Keratinocyte (primary cell): ENCODE data around the gene STRIT1. TPM values are rescaled to one million over a fixed set of nuclear protein-coding genes. Genes with fewer than 3 reads are reported as not detected.

Experiments
- DNase-seq: peaks from one replicate; pipeline ENCODE4 v3.0.0-alpha.2; 2011; ENCODE audit warnings: low read depth, missing footprints, low spot score
- FAIRE-seq: peaks from 2 replicates; lab custom pipeline; 2011; peaks lifted over from hg19 to GRCh38; lab: Jason Lieb, UNC
- H2AFZ ChIP-seq: 2 replicates; pipeline ENCODE4 v1.6.0; 2012; ENCODE audit warnings: low read length, control low read depth, inconsistent platforms; ENCODE audit not compliant: control insufficient read depth
- H3K27ac ChIP-seq: 2 replicates; pipeline ENCODE4 v1.5.1; 2011; ENCODE audit warnings: low read length; ENCODE audit not compliant: control insufficient read depth, insufficient read depth
- H3K27me3 ChIP-seq: 3 replicates; pipeline ENCODE4 v1.6.0; 2011; ENCODE audit warnings: low read length; ENCODE audit not compliant: control insufficient read depth, insufficient read depth; ENCODE audit errors: extremely low read depth
- H3K36me3 ChIP-seq, 2 experiments: 2 replicates in 1 of 2; 3 replicates in 1 of 2; pipeline ENCODE4 v1.5.1; 2011; ENCODE audit warnings: low read length in 2 of 2, mild to moderate bottlenecking in 1 of 2; ENCODE audit not compliant: control insufficient read depth in 2 of 2, insufficient read depth in 2 of 2; ENCODE audit errors: extremely low read depth in 1 of 2
- H3K4me1 ChIP-seq: 3 replicates; pipeline ENCODE4 v1.5.1; 2011; ENCODE audit warnings: low read length; ENCODE audit not compliant: control insufficient read depth, insufficient read depth; ENCODE audit errors: extremely low read depth
- H3K4me2 ChIP-seq: 3 replicates; pipeline ENCODE4 v1.6.0; 2011; ENCODE audit warnings: low read depth, low read length; ENCODE audit not compliant: control insufficient read depth, insufficient read depth; ENCODE audit errors: extremely low read depth
- H3K4me3 ChIP-seq, 3 experiments: fragments of 200-600 bp in 1 of 3; sonication (generic) in 1 of 3; 2 replicates in 2 of 3; 3 replicates in 1 of 3; pipeline ENCODE4 v1.5.1; 2011 to 2016; ENCODE audit warnings: low read length in 3 of 3, mild to moderate bottlenecking in 3 of 3, control low read depth in 2 of 3, inconsistent platforms in 1 of 3, low read depth in 1 of 3, mixed read lengths in 1 of 3, mixed run types in 1 of 3, moderate library complexity in 1 of 3; ENCODE audit not compliant: control insufficient read depth in 2 of 3, insufficient read depth in 2 of 3; ENCODE audit errors: extremely low read depth in 1 of 3
- H3K79me2 ChIP-seq: 2 replicates; pipeline ENCODE4 v1.6.0; 2012; ENCODE audit warnings: low read length; ENCODE audit not compliant: control insufficient read depth, insufficient read depth
- H3K9ac ChIP-seq: 3 replicates; pipeline ENCODE4 v1.6.0; 2011; ENCODE audit warnings: low read length; ENCODE audit not compliant: control insufficient read depth, insufficient read depth; ENCODE audit errors: extremely low read depth
- H3K9me1 ChIP-seq: 3 replicates; pipeline ENCODE4 v1.6.0; 2011; ENCODE audit warnings: low read length; ENCODE audit not compliant: control insufficient read depth, insufficient read depth; ENCODE audit errors: extremely low read depth
- H3K9me3 ChIP-seq: 2 replicates; pipeline ENCODE4 v1.5.1; 2012; ENCODE audit warnings: low read depth, low read length; ENCODE audit not compliant: control insufficient read depth
- H4K20me1 ChIP-seq: 3 replicates; pipeline ENCODE4 v1.6.0; 2011; ENCODE audit warnings: low read length; ENCODE audit not compliant: control insufficient read depth, insufficient read depth; ENCODE audit errors: extremely low read depth
- EZH2 ChIP-seq: IDR thresholded peaks from one replicate; pipeline ENCODE4 v1.6.1; 2012; ENCODE audit warnings: inconsistent platforms, mild to moderate bottlenecking, low read length, moderate library complexity
- dilution Hi-C: fragments of 300-500 bp; cut with MboI; formaldehyde crosslinking; loops from one replicate; pipeline ENCODE4 v1.7.0; 2020; ENCODE audit warnings: low sequenced_read_pairs; ENCODE audit not compliant: extremely low pct_ligation_motif_present
- polyA plus RNA-seq, 5 experiments: library from polyadenylated mRNA; depleted of rRNA in 3 of 5; stranded (reverse) in 3 of 5; stranded (forward) in 1 of 5; unstranded in 1 of 5; fragments of >200 nt; gene quantifications; 1 replicate in 1 of 5; 2 replicates in 3 of 5; 3 replicates in 1 of 5; pipeline versions ENCODE4 v1.2.1 to v1.2.3, GENCODE V29; 2011 to 2012; ENCODE audit warnings: missing spikeins in 2 of 5, low read depth in 1 of 5, low replicate concordance in 1 of 5
- TF ChIP-seq, protein P1 (sequence below), 3 experiments: IDR thresholded peaks in 1 of 3; conservative IDR thresholded peaks in 1 of 3; optimal IDR thresholded peaks in 1 of 3; 2 replicates in 2 of 3; 3 replicates in 1 of 3; pipeline versions ENCODE3 to v1.5.1; 2011; ENCODE audit warnings: low read length in 3 of 3, mild to moderate bottlenecking in 3 of 3, moderate library complexity in 2 of 3, control low read depth in 1 of 3, inconsistent platforms in 1 of 3; ENCODE audit not compliant: insufficient read depth in 2 of 3; ENCODE audit errors: extremely low read depth in 1 of 3

Gene STRIT1
- polyA plus RNA-seq, 1 donor (not counting 4 experiments of a cell fraction or from before 2014, with no cell fraction given): not detected

DNA sequence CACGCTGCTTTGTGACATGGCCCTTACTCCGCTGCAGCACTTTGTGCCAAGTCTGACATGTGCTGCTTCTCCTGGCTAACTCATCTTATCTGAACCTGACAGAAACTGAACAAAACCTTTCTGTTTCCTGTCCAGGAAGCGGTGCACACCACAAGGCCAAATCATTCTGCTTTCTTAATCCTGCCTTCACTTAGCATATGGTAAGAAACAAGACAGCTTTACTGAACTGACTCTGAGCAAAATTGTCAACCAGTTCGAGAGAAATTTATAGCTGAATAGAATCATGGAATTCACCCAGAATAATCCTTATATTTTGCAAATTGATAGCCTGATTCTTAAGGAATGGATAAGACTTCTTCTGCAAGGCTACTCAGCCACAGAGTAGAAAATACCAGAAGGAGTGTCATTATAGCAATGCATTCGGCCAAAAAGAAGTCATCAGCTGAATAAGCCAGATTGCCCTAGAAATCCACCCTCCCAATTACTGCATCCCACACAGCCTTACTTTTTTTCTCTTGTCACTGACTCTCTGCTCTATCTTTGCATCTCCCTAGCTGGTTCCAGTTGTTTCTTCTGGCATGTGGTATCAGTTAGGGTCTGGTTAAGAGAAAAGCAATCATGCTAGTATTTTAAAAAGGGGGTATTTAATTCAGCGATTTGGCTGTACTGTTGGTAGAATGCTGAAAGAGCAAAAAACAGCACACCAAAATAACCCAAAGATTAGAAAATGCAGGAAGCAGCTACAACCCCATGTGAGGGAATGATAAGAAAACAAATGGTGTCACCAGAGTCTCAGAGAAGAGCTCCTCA, 41.6 kb upstream of the STRIT1 start:
- Histone ChIP-seq H3K9me3 (no peaks in the 10 kb centered on the region), H3K79me2 (no peaks in the 10 kb centered on the region), H3K27me3 (no peaks in the 10 kb centered on the region), H3K27ac (no peak overlapping the region), H3K4me3 (no peak overlapping the region), H3K4me1 (no peaks in the 10 kb centered on the region), H3K4me2 (no peak overlapping the region), H3K9me1 (no peaks in the 10 kb centered on the region), H4K20me1 (no peaks in the 10 kb centered on the region), H3K36me3 (no peaks in the 10 kb centered on the region), H3K9ac (no peak overlapping the region), H2AFZ (no peak overlapping the region)
- no peak for DNase-seq
- no peak for FAIRE-seq
- dilution Hi-C loops: loop anchor here (25.0 kb wide), 1 partner anchor 548 kb away; no protein-coding TSS in a partner anchor
- no peak for TF ChIP-seq EZH2
- TF ChIP-seq, protein P1, sequence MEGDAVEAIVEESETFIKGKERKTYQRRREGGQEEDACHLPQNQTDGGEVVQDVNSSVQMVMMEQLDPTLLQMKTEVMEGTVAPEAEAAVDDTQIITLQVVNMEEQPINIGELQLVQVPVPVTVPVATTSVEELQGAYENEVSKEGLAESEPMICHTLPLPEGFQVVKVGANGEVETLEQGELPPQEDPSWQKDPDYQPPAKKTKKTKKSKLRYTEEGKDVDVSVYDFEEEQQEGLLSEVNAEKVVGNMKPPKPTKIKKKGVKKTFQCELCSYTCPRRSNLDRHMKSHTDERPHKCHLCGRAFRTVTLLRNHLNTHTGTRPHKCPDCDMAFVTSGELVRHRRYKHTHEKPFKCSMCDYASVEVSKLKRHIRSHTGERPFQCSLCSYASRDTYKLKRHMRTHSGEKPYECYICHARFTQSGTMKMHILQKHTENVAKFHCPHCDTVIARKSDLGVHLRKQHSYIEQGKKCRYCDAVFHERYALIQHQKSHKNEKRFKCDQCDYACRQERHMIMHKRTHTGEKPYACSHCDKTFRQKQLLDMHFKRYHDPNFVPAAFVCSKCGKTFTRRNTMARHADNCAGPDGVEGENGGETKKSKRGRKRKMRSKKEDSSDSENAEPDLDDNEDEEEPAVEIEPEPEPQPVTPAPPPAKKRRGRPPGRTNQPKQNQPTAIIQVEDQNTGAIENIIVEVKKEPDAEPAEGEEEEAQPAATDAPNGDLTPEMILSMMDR (optimal IDR thresholded peaks at IDR 0.05 in 1 of 3, IDR thresholded peaks at IDR 0.05 in 1 of 3, conservative IDR thresholded peaks at IDR 0.05 in 1 of 3; ENCODE audit: extremely low read depth in 1 of 3, insufficient read depth in 2 of 3, low read length in 3 of 3): no peak

DNA sequence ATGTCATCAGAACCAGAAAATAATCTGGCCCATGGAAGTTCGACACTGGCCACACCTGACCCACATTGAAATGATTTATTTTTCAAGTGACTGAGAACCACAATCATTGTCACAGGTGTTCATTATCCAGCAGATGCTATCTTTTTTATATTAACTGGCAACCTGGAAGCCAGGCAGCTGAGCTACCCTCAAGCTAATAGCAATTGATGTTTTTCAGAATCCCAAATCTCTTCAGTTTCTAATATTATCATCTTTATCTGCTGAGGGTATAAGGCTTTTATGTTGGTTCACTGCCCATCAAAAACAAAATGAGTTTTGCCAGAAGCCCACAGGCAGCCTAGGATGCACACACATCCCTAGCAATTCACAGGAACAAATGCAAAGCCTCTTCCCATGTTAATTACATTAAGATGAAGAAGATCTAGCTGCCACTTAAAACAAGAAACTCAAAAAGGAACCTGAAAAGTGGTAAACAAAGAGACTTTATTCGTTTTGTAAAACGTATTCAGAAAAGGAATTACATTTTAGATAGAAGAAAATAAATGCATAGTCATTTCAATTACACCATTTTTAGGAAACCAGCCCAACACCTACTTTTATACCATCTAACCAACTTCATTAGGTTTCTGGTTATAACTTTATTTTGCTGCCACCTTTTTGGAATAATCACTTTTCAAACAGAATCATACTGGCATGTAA, 40.9 kb upstream of the STRIT1 start:
- Histone ChIP-seq H4K20me1 (no peaks in the 10 kb centered on the region), H3K4me2 (no peak overlapping the region), H3K27me3 (no peaks in the 10 kb centered on the region), H3K4me1 (no peaks in the 10 kb centered on the region), H3K27ac (no peak overlapping the region), H3K9me1 (no peaks in the 10 kb centered on the region), H2AFZ (no peak overlapping the region), H3K36me3 (no peaks in the 10 kb centered on the region), H3K4me3 (no peak overlapping the region), H3K9ac (no peak overlapping the region), H3K79me2 (no peaks in the 10 kb centered on the region), H3K9me3 (no peaks in the 10 kb centered on the region)
- TF ChIP-seq, protein P1 (optimal IDR thresholded peaks at IDR 0.05 in 1 of 3, IDR thresholded peaks at IDR 0.05 in 1 of 3, conservative IDR thresholded peaks at IDR 0.05 in 1 of 3; ENCODE audit: extremely low read depth in 1 of 3, insufficient read depth in 2 of 3, low read length in 3 of 3): no peak
- no peak for TF ChIP-seq EZH2
- dilution Hi-C loops: loop anchor here (25.0 kb wide), 1 partner anchor 547 kb away; no protein-coding TSS in a partner anchor
- DNase-seq (no peak), FAIRE-seq (no peak)
